ENCODE results near the gene ART1.

DNA sequence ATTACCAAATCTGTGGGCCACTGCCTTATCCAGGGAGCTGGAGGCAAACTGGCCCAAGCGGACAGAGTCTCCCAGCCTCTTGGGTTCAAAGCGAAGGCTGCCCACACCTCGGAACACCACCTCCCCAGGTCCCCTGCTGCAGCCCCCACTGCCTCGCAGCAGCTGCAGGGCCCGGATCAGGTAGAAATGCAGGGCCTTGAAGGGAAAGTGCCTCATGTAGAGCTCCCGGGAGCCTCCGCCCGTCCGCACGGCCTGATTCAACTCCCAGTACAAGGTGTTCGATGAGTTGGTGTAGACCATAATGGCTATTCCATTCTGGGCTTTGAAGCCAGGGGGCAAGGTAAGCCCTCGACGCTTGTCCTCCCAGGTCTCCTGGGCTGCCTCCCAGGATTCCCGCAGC is 5.1 kb upstream of the ART1 start:
- TF ChIP-seq, protein P1, sequence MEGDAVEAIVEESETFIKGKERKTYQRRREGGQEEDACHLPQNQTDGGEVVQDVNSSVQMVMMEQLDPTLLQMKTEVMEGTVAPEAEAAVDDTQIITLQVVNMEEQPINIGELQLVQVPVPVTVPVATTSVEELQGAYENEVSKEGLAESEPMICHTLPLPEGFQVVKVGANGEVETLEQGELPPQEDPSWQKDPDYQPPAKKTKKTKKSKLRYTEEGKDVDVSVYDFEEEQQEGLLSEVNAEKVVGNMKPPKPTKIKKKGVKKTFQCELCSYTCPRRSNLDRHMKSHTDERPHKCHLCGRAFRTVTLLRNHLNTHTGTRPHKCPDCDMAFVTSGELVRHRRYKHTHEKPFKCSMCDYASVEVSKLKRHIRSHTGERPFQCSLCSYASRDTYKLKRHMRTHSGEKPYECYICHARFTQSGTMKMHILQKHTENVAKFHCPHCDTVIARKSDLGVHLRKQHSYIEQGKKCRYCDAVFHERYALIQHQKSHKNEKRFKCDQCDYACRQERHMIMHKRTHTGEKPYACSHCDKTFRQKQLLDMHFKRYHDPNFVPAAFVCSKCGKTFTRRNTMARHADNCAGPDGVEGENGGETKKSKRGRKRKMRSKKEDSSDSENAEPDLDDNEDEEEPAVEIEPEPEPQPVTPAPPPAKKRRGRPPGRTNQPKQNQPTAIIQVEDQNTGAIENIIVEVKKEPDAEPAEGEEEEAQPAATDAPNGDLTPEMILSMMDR (IDR thresholded peaks at IDR 0.05): no peak
- no peak for TF ChIP-seq POLR2A (IDR thresholded peaks at IDR 0.05)
